GM23338 (cell line): ENCODE data around the gene LRP4.
"Not testable (repeated sequence)": the region's sequence is repeated elsewhere in the genome, so short reads cannot be mapped to it uniquely, and the experiment has no call there.

Experiments used
- CREB1 ChIP-seq: fragments of 250-450 bp; sonication (Bioruptor Pico); IDR thresholded peaks from 2 replicates; pipeline ENCODE4 v1.5.0; 2020; ENCODE audit warnings: low read depth, mild to moderate bottlenecking, moderate library complexity
- TF ChIP-seq, protein P1 (sequence below), 2 experiments: fragments of 200-600 bp in 1 of 2; sonication (generic) in 1 of 2; conservative IDR thresholded peaks; 2 replicates each; pipeline versions ENCODE4 v1.5.1 to v1.6.1; 2016 to 2017; ENCODE audit warnings: antibody characterized with exemption in 2 of 2, low read depth in 2 of 2, mild to moderate bottlenecking in 2 of 2, moderate library complexity in 1 of 2

DNA sequence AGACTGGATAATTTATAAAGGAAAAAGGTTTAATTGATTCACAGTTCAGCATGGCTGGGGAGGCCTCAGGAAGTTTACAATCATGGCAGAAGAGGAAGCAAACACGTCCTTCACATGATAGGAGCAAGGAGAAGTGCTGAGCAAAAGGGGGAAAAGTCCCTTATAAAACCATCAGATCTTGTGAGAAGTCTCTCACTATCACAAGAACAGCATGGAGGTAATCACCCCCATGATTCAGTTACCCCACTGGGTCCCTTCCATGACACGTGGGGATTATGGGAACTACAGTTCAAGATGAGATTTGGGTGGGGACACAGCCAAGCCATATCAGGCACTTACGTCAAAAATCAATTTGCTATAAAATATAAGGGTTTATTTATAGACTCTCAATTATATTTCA, 43.5 kb upstream of the LRP4 start:
- TF ChIP-seq, protein P1, sequence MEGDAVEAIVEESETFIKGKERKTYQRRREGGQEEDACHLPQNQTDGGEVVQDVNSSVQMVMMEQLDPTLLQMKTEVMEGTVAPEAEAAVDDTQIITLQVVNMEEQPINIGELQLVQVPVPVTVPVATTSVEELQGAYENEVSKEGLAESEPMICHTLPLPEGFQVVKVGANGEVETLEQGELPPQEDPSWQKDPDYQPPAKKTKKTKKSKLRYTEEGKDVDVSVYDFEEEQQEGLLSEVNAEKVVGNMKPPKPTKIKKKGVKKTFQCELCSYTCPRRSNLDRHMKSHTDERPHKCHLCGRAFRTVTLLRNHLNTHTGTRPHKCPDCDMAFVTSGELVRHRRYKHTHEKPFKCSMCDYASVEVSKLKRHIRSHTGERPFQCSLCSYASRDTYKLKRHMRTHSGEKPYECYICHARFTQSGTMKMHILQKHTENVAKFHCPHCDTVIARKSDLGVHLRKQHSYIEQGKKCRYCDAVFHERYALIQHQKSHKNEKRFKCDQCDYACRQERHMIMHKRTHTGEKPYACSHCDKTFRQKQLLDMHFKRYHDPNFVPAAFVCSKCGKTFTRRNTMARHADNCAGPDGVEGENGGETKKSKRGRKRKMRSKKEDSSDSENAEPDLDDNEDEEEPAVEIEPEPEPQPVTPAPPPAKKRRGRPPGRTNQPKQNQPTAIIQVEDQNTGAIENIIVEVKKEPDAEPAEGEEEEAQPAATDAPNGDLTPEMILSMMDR (conservative IDR thresholded peaks at IDR 0.05; ENCODE audit: low read depth in 2 of 2), result not testable (repeated sequence)
- not testable (repeated sequence) for TF ChIP-seq CREB1
